Skeletal muscle satellite cell (primary cell): ENCODE results near the gene TMEM151B.
A peak's percentile ranks its signal among the peaks of the same experiment; 100 is the strongest.

Experiments
- H3K27me3 ChIP-seq: 2 replicates; pipeline ENCODE4 v1.7.0; 2013; ENCODE audit warnings: low read length; ENCODE audit not compliant: control insufficient read depth, insufficient read depth
- H3K36me3 ChIP-seq: 2 replicates; pipeline ENCODE4 v1.7.0; 2013; ENCODE audit warnings: mild to moderate bottlenecking, control low read depth, low read length; ENCODE audit not compliant: insufficient read depth
- H3K4me1 ChIP-seq: 2 replicates; pipeline ENCODE4 v1.7.0; 2013; ENCODE audit warnings: low read length; ENCODE audit not compliant: control insufficient read depth, insufficient read depth
- H3K4me2 ChIP-seq: 2 replicates; pipeline ENCODE4 v1.7.0; 2013; ENCODE audit warnings: mild to moderate bottlenecking, low read length
- H3K4me3 ChIP-seq: 2 replicates; pipeline ENCODE4 v1.7.0; 2013; ENCODE audit warnings: low read length
- H3K9ac ChIP-seq: 2 replicates; pipeline ENCODE4 v1.7.0; 2013; ENCODE audit warnings: mild to moderate bottlenecking, low read depth, low read length, moderate library complexity
- H3K9me3 ChIP-seq: replicated peaks from 2 replicates; pipeline ENCODE4 v1.7.0; 2013; ENCODE audit warnings: mild to moderate bottlenecking, control low read depth, low read length

Gene TMEM151B

DNA sequence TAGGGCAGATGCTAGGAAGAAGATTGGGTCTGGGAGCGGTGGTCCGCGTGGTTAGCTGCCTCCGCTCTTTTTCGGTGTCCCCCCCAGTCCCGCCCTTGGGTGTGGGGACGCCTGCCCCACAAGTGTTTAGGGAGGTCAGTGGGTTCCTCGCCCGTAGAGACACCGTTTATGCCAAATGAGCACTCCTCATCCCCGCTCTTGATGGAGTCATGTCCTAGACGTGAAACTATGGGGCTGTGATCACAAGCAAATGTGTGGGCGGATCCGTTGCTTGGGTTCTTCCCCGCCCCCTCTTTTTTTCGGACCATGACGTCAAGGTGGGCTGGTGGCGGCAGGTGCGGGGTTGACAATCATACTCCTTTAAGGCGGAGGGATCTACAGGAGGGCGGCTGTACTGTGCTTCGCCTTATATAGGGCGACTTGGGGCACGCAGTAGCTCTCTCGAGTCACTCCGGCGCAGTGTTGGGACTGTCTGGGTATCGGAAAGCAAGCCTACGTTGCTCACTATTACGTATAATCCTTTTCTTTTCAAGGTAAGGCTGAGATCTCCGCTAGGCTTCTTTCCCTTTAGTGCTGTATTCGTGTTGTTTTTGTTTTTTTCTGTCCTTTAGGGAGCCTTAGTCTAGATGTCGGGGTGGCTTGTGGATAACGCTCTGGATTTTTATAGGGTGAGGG is 23.4 kb upstream of the TMEM151B start, which contains the start of gene HSP90AB1:
TSS of gene HSP90AB1 (plus strand) at position 439 of the 675 bp plus-strand sequence. CDS start 1,529 bp downstream, outside the sequence.
- Histone ChIP-seq H3K4me3 (peak within 1 kb of the TSS; percentile 81), H3K9me3 (no peaks in the 10 kb centered on the region), H3K9ac (peak within 1 kb of the TSS; percentile 97), H3K27me3 (no peaks in the 10 kb centered on the region), H3K4me2 (peak within 1 kb of the TSS; percentile 91), H3K4me1 (peaks cover 34% of the 10 kb centered on the region), H3K36me3 (peaks cover 41% of the 10 kb centered on the region)

DNA sequence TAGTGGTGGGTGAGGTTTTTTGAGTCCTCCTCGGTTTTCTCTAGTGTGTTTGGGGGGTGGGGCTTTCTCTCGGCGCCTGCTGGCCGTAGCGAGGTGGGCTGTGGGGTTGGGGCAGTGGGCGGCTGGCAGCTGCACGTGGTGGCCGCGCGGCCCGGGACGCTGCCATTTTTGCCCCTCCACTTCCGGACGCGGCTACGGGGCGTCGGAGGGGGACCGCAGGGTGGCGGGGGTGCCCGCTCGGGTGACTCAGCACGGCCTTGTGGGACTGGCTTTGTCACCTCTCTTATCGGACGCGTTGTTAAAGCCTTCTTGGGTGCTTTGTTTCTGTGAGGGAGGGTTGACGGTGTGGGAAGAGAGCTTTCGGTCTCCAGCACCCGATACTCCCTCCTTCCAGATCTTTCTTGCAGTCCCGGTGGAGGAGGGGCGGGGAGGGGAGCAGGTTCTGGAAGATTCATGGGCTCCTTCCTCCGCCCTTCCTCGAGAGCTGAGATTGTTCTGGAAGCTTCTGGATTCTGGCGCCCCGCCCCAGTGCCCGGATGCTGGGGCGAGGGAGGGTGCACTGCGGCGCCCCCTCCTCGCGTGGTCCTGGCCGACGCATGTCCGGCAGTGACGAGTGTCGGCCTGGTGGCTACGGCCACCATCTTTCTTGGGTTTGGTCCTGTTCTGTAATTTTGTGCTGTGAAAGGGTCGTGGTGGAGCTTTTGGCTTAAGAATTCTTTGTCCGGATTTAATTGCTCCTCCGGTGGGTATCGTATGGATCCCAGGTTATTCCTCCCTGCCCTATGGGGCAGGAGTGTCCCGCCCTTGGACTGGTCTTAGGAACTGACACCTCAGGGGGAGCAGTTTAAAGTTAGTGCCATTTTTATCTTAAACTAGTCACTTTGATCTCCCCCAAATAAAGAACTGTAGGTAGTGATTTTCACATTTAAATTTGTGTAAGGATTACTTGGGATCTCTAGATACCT is 22.6 kb upstream of the TMEM151B start:
- no peaks in the 10 kb centered on the region for H3K27me3 ChIP-seq
- peak overlapping the region; percentile 97 for H3K9ac ChIP-seq
- peak overlapping the region; percentile 81 for H3K4me3 ChIP-seq
- peaks cover 34% of the 10 kb centered on the region for H3K4me1 ChIP-seq
- no peaks in the 10 kb centered on the region for H3K9me3 ChIP-seq
- peak overlapping the region; percentile 91 for H3K4me2 ChIP-seq
- peaks cover 47% of the 10 kb centered on the region for H3K36me3 ChIP-seq

DNA sequence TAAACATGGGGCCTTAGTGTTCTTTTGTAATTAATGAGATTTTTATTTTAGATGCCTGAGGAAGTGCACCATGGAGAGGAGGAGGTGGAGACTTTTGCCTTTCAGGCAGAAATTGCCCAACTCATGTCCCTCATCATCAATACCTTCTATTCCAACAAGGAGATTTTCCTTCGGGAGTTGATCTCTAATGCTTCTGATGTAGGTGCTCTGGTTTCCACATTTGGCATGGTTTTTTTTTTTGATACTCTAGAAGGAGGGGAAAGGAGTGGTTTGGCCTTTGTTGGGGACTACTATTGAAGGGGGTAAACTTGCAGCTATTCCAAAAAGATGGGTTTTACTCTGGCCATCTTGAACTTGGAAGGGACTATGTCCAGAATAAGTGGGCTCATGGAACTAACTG is 21.7 kb upstream of the TMEM151B start:
- Histone ChIP-seq H3K9me3 (no peaks in the 10 kb centered on the region), H3K4me3 (peak overlapping the region; percentile 81), H3K4me1 (peaks cover 34% of the 10 kb centered on the region), H3K27me3 (no peaks in the 10 kb centered on the region), H3K36me3 (peaks cover 57% of the 10 kb centered on the region), H3K9ac (peak overlapping the region; percentile 97), H3K4me2 (peak overlapping the region; percentile 91)

DNA sequence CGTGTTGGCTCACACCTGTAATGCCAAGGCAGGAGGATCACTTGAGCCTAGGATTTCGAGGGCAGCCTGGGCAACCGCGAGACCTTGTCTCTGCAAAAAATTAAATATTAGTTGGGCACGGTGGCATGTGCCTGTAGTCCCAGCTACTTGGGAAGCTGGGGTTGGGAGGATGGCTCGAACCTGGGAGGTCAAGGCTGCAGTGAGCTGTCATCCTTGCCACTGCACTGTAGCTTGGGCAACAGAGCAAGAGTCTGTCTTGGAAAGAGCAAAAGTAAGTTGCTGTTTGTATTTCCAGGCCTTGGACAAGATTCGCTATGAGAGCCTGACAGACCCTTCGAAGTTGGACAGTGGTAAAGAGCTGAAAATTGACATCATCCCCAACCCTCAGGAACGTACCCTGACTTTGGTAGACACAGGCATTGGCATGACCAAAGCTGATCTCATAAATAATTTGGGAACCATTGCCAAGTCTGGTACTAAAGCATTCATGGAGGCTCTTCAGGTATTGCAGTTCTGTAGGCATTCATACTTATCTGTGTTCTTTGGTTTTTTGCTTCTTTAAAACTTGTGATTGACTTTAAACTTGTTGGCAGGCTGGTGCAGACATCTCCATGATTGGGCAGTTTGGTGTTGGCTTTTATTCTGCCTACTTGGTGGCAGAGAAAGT is 21.0 kb upstream of the TMEM151B start:
- Histone ChIP-seq H3K9ac (peak overlapping the region; percentile 97), H3K4me3 (peak overlapping the region; percentile 81), H3K9me3 (no peaks in the 10 kb centered on the region), H3K36me3 (peaks cover 63% of the 10 kb centered on the region), H3K4me2 (peak overlapping the region; percentile 91), H3K4me1 (peaks cover 36% of the 10 kb centered on the region), H3K27me3 (no peaks in the 10 kb centered on the region)

DNA sequence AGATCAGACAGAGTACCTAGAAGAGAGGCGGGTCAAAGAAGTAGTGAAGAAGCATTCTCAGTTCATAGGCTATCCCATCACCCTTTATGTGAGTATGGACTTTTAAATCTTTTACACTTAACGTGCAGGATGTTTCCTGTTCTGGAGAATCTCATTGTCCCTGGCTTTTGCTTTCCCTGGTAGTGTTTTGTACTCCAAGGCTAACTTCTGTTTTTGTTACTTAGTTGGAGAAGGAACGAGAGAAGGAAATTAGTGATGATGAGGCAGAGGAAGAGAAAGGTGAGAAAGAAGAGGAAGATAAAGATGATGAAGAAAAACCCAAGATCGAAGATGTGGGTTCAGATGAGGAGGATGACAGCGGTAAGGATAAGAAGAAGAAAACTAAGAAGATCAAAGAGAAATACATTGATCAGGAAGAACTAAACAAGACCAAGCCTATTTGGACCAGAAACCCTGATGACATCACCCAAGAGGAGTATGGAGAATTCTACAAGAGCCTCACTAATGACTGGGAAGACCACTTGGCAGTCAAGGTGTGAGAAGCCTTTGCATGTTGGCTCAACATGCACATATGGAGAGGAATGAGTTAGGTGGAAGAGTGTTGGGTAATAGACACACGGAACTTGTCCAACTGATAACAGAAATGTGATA is 20.1 kb upstream of the TMEM151B start:
- H3K4me1 ChIP-seq: peaks cover 44% of the 10 kb centered on the region
- H3K9ac ChIP-seq: no peak overlapping the region
- H3K4me2 ChIP-seq: peak overlapping the region; percentile 91
- no peak overlapping the region for H3K4me3 ChIP-seq
- H3K9me3 ChIP-seq: no peaks in the 10 kb centered on the region
- no peaks in the 10 kb centered on the region for H3K27me3 ChIP-seq
- H3K36me3 ChIP-seq: peaks cover 73% of the 10 kb centered on the region

DNA sequence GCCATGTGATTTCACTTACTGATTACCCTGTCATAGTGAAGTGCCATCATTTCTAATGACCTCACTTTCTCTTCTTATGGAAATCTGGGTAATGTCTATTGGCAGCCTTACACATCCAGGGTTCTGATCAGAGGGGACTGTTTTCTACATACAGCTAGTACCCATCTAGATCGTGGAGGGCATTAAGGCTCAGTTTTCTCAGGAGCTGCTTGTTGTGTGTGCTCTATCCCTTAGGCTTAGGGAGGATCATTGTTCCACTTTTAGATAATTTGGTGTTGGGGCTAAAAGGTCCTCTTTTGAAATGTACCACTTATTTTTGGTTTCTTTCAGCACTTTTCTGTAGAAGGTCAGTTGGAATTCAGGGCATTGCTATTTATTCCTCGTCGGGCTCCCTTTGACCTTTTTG is 19.5 kb upstream of the TMEM151B start:
- Histone ChIP-seq H3K9ac (no peak overlapping the region), H3K4me1 (peaks cover 42% of the 10 kb centered on the region), H3K27me3 (no peaks in the 10 kb centered on the region), H3K36me3 (peaks cover 75% of the 10 kb centered on the region), H3K4me2 (peak overlapping the region; percentile 8), H3K4me3 (no peak overlapping the region), H3K9me3 (no peaks in the 10 kb centered on the region)

DNA sequence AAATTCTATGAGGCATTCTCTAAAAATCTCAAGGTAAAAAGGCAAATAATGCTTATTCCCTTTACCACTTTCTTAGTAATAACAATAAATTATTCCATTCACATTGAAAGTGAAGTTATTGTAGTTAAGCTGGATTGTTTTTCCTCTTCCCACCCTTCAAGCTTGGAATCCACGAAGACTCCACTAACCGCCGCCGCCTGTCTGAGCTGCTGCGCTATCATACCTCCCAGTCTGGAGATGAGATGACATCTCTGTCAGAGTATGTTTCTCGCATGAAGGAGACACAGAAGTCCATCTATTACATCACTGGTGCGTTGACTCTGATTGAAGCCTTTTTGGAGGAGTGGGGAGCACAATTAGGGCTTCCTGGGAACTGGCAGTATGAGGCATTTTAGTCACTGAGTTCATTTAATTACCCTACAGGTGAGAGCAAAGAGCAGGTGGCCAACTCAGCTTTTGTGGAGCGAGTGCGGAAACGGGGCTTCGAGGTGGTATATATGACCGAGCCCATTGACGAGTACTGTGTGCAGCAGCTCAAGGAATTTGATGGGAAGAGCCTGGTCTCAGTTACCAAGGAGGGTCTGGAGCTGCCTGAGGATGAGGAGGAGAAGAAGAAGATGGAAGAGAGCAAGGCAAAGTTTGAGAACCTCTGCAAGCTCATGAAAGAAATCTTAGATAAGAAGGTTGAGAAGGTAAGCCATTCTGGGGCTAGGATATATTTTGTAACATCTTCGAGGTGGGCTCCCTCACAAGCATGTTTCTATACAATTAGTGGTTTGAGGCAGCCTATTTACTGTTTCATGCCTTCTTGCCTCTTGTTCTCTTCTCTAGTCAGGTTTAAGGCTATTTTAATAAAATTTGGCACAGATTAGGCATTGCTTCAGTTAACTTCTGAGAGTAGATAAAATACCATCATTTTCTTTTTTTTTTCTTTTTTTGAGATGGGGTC is 18.4 kb upstream of the TMEM151B start:
- no peaks in the 10 kb centered on the region for H3K9me3 ChIP-seq
- H3K36me3 ChIP-seq: peaks cover 75% of the 10 kb centered on the region
- no peak overlapping the region for H3K9ac ChIP-seq
- no peaks in the 10 kb centered on the region for H3K27me3 ChIP-seq
- H3K4me1 ChIP-seq: peaks cover 46% of the 10 kb centered on the region
- no peak overlapping the region for H3K4me3 ChIP-seq
- no peak overlapping the region for H3K4me2 ChIP-seq

DNA sequence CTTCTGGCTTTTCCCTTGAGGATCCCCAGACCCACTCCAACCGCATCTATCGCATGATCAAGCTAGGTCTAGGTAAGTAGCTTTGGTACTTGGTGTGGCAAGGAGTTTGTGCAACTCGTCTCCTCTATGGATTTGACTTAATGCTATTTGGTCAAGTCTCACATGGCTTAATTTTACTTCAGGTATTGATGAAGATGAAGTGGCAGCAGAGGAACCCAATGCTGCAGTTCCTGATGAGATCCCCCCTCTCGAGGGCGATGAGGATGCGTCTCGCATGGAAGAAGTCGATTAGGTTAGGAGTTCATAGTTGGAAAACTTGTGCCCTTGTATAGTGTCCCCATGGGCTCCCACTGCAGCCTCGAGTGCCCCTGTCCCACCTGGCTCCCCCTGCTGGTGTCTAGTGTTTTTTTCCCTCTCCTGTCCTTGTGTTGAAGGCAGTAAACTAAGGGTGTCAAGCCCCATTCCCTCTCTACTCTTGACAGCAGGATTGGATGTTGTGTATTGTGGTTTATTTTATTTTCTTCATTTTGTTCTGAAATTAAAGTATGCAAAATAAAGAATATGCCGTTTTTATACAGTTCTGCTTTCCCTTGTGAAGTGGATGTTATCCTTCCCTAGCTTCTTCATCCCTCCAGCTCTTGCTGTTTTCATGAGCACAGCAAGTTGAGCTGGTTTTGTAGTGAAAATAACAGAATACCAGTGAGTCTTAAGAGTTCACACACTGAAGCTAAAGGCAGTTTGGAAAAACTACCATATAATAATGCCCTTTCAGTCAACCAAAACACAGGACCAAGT is 16.7 kb upstream of the TMEM151B start:
- H3K4me1 ChIP-seq: peaks cover 52% of the 10 kb centered on the region
- no peaks in the 10 kb centered on the region for H3K9me3 ChIP-seq
- no peak overlapping the region for H3K9ac ChIP-seq
- H3K27me3 ChIP-seq: no peaks in the 10 kb centered on the region
- peak overlapping the region; percentile 10 for H3K4me2 ChIP-seq
- no peak overlapping the region for H3K4me3 ChIP-seq
- H3K36me3 ChIP-seq: peaks cover 67% of the 10 kb centered on the region

DNA sequence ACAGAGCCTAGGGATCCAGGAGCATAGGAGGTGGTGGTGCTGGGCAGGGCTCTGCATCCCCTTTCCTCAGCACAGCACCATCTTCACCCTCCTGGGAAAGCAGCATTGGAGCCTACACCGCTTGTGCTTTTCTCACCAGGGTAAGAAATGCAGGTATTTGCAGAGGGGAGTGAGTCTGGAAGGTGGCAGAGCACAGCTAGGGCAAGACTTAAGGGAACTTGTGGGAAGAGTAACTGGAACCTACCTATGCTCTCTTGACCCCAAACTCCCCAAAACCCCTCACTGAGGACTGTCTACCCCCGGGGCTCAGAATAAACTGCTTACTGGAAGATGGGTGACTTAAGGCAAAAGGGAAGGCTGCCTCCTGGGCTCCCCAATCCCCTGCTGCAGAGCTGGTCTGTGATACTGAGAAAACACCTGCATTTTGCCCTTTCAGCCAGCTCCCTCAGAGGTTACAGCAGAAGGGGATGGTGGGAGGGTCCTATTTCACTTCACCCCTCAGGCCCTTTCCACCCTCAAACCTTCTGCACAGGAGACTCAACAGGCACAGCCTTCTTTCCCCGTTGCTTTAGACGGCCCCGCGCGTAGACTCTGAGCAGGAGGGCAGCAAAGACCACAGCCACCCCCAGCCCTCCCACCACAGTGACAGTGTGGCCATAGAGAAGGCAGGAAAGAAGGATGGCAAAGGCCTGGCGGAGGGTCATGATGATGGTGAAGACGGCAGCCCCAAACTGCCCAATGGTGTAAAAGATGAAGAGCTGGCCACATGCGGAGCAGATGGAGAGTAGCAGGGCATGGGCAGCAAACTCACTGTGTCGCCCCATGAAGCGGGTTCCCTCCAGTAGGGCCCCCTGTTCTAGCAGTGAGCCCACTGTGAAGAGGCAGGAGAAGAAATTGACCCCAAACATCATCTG is 15.8 kb upstream of the TMEM151B start:
- H3K36me3 ChIP-seq: peaks cover 57% of the 10 kb centered on the region

More for the DNA sequence above, 15.8 kb upstream of the TMEM151B start:
- H3K4me1 ChIP-seq: peaks cover 42% of the 10 kb centered on the region
- no peak overlapping the region for H3K4me3 ChIP-seq
- H3K9me3 ChIP-seq: no peaks in the 10 kb centered on the region
- no peaks in the 10 kb centered on the region for H3K27me3 ChIP-seq
- H3K9ac ChIP-seq: no peak overlapping the region
- H3K4me2 ChIP-seq: peak overlapping the region; percentile 94
